ENCODE results near the gene MRTFA.

GRCh38 chr22:40502919-40503318 is 133.6 kb downstream of the MRTFA start:
- TF ChIP-seq TAF1 (IDR thresholded peaks at IDR 0.05; ENCODE audit: borderline replicate concordance, low read depth, low read length), result no peak
- no peak for TF ChIP-seq POLR2A (IDR thresholded peaks at IDR 0.05; ENCODE audit: low read depth, low read length)
